ENCODE measurements around the gene IL1R1.

GRCh38 chr2:102094917-102095316 lies 47.6 kb upstream of the IL1R1 start:
- TF ChIP-seq CTCF (conservative IDR thresholded peaks at IDR 0.05 in 1 of 2, IDR thresholded peaks at IDR 0.05 in 1 of 2; ENCODE audit: low read depth in 1 of 2, low read length in 2 of 2): no peak
- no peak for TF ChIP-seq EZH2 (IDR thresholded peaks at IDR 0.05; ENCODE audit: low read length, missing control alignments)

All from fibroblast of lung (primary cell).